ENCODE measurements around the gene EYA2.

EYA2 gene

GRCh38 chr20:46951840-46952497 lies 57.3 kb downstream of the EYA2 start:
- no peak overlapping the region for H3K4me3 ChIP-seq (ENCODE audit: low read length)
- peak; percentile 47 for DNase-seq (ENCODE audit: low read depth)
- TF ChIP-seq, protein P1, sequence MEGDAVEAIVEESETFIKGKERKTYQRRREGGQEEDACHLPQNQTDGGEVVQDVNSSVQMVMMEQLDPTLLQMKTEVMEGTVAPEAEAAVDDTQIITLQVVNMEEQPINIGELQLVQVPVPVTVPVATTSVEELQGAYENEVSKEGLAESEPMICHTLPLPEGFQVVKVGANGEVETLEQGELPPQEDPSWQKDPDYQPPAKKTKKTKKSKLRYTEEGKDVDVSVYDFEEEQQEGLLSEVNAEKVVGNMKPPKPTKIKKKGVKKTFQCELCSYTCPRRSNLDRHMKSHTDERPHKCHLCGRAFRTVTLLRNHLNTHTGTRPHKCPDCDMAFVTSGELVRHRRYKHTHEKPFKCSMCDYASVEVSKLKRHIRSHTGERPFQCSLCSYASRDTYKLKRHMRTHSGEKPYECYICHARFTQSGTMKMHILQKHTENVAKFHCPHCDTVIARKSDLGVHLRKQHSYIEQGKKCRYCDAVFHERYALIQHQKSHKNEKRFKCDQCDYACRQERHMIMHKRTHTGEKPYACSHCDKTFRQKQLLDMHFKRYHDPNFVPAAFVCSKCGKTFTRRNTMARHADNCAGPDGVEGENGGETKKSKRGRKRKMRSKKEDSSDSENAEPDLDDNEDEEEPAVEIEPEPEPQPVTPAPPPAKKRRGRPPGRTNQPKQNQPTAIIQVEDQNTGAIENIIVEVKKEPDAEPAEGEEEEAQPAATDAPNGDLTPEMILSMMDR (conservative IDR thresholded peaks at IDR 0.05; ENCODE audit: low read length): no peak

- no peak overlapping the region for H3K4me3 ChIP-seq (ENCODE audit: low read length)
- TF ChIP-seq, protein P1 (conservative IDR thresholded peaks at IDR 0.05; ENCODE audit: low read length): no peak
- DNase-seq (ENCODE audit: low read depth): no peak
Measured at GRCh38 chr20:46953596-46953995, 59.0 kb downstream of the EYA2 start.

- DNase-seq (ENCODE audit: low read depth): peak; percentile 99
- TF ChIP-seq, protein P1 (conservative IDR thresholded peaks at IDR 0.05; ENCODE audit: low read length): 0 out of 2 replicates have a peak, but pooled peaks have one; percentile 2
- peak overlapping the region; percentile 34 for H3K4me3 ChIP-seq (ENCODE audit: low read length)
Measured at GRCh38 chr20:46954490-46955038, 59.9 kb downstream of the EYA2 start.

GRCh38 chr20:46955601-46956556 lies 61.2 kb downstream of the EYA2 start:
- no peak for DNase-seq (ENCODE audit: low read depth)
- TF ChIP-seq, protein P1 (conservative IDR thresholded peaks at IDR 0.05; ENCODE audit: low read length): no peak
- H3K4me3 ChIP-seq (ENCODE audit: low read length): no peak overlapping the region

DNA sequence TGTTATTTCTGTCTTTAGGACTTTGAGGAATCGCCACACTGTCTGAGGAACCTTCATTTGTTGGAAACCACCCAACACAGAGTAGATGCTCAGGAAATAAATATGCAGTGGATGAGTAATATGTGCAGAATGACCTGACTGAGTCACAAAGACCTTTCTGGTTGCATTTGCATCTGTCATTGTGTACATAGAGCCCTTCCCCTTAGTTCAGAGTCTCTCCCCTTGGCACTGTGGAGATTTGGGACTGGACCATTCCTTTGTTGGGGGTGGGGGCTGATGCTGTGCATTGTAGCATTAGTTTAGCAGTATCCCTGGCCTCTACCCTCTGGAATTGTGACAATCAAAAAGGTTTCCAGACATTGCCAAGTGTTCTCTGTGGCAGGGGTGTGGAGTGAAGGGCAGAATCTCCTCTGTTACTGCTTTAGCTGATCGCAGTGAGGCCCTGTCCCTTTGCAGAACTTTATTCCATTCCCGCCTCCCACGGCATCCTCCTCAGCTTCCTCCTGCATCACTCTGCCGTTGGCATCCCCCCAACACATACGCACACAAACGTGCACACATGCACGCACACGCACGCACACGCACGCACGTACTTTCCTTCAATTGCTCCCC lies 64.5 kb downstream of the EYA2 start:
- DNase-seq (ENCODE audit: low read depth): peak; percentile 91
- H3K4me3 ChIP-seq (ENCODE audit: low read length): no peak overlapping the region
- TF ChIP-seq, protein P1 (conservative IDR thresholded peaks at IDR 0.05; ENCODE audit: low read length): no peak

DNA sequence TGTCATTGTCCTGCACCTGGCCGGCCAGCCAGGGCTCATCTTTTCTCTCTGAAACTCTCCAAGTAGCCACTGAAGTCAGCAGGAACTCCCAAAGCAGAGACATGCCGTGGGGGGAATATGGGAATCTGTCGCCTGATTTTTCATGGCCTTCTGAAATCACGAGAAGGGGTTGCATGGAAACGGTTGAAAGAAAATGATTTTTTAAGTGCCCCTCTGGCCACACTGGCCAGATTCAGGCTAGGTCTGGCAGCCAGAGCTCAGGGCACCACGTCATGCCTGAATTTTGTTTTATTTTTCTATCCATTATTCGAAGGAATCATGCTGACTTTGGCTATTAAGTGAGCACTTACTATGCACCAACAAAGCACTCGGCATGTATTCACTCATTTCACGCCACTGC lies 65.2 kb downstream of the EYA2 start:
- TF ChIP-seq, protein P1 (conservative IDR thresholded peaks at IDR 0.05; ENCODE audit: low read length): no peak
- H3K4me3 ChIP-seq (ENCODE audit: low read length): no peak overlapping the region

More for the DNA sequence above, 65.2 kb downstream of the EYA2 start:
- DNase-seq (ENCODE audit: low read depth): no peak
